Activated T-cell treated with anti-CD3 and anti-CD28 coated beads, Interleukin-2, amount 50 U/mL, for 24 hours (primary cell): Measurements from ENCODE around the gene USP17L20.
A peak's percentile ranks its signal among the peaks of the same experiment; 100 is the strongest.
"Not testable (repeated sequence)": the region's sequence is repeated elsewhere in the genome, so short reads cannot be mapped to it uniquely, and the experiment has no call there.

Experiments
- DNase-seq: peaks from one replicate; pipeline ENCODE4 v3.0.0-alpha.2; 2020
- H3K27ac Mint-ChIP-seq: 2 replicates; pipeline ENCODE4 v1.8.0; 2020; ENCODE audit warnings: mild to moderate bottlenecking, mixed read lengths
- H3K27me3 Mint-ChIP-seq: 2 replicates; pipeline ENCODE4 v1.8.0; 2020; ENCODE audit warnings: mixed read lengths
- H3K36me3 Mint-ChIP-seq: 2 replicates; pipeline ENCODE4 v1.8.0; 2020; ENCODE audit warnings: low read depth, mixed read lengths
- H3K4me1 Mint-ChIP-seq: 2 replicates; pipeline ENCODE4 v1.8.0; 2020; ENCODE audit warnings: low read depth, mixed read lengths
- H3K4me3 Mint-ChIP-seq: 2 replicates; pipeline ENCODE4 v1.8.0; 2020; ENCODE audit warnings: mild to moderate bottlenecking, moderate library complexity, mixed read lengths
- H3K9me3 Mint-ChIP-seq: 2 replicates; pipeline ENCODE4 v1.8.0; 2020; ENCODE audit warnings: mixed read lengths

Gene USP17L20, protein sequence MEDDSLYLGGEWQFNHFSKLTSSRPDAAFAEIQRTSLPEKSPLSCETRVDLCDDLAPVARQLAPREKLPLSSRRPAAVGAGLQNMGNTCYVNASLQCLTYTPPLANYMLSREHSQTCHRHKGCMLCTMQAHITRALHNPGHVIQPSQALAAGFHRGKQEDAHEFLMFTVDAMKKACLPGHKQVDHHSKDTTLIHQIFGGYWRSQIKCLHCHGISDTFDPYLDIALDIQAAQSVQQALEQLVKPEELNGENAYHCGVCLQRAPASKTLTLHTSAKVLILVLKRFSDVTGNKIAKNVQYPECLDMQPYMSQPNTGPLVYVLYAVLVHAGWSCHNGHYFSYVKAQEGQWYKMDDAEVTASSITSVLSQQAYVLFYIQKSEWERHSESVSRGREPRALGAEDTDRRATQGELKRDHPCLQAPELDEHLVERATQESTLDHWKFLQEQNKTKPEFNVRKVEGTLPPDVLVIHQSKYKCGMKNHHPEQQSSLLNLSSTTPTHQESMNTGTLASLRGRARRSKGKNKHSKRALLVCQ

DNA sequence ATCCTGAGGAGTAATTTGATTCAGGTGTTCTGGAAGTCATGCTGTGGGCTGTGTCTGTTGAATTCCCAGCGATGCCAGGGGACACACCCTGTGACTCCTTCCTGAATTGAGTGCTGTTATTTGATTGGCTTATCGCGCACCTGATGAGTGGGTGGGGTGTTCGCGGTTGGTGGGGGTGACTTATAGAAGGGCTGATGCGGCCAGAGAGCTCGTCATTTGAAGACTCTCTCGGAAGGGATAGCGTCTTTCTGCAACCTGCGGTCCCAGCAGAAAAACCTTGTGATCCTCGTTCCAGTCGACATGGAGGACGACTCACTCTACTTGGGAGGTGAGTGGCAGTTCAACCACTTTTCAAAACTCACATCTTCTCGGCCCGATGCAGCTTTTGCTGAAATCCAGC lies at the start of gene USP17L20:
USP17L20 (plus strand) TSS at position 301 of the 400 bp plus-strand sequence; CDS start at position 301, 0 bp downstream.
- H3K27ac Mint-ChIP-seq = not testable (repeated sequence)

GRCh38 chr4:9210357-9210756 lies 47.6 kb upstream of the USP17L20 start, which contains the start of gene USP17L10:
Gene USP17L10 (plus strand): TSS chr4:9210657. CDS start chr4:9210657, 0 bp downstream.
- not testable (repeated sequence) for H3K9me3 Mint-ChIP-seq, H3K4me1 Mint-ChIP-seq, DNase-seq, H3K36me3 Mint-ChIP-seq, H3K27me3 Mint-ChIP-seq, H3K27ac Mint-ChIP-seq, H3K4me3 Mint-ChIP-seq

More for the DNA sequence above, at the start of gene USP17L20:
- H3K36me3 Mint-ChIP-seq, H3K4me1 Mint-ChIP-seq, H3K9me3 Mint-ChIP-seq, H3K4me3 Mint-ChIP-seq, H3K27me3 Mint-ChIP-seq, DNase-seq: not testable (repeated sequence)

DNA sequence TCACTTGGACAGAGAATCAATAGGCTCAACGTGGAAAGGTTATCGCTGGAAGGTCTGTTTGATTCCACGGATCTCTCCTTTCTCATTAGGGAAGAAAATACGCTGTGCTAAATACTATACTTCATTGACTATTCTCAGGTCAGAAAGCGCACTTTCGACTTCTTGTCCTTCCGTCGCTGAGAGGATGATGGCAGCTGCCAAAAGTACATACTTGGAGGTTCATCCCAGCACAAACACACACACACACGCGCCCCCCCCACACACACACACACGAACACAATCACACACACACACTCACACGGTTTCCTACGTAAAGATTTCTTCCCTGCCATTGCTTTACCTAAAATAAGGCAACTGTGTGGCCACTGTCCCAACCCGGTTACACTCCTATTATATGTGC lies 43.2 kb upstream of the USP17L20 start:
- H3K9me3 Mint-ChIP-seq, H3K4me3 Mint-ChIP-seq, H3K4me1 Mint-ChIP-seq, H3K27ac Mint-ChIP-seq, H3K36me3 Mint-ChIP-seq, H3K27me3 Mint-ChIP-seq, DNase-seq: not testable (repeated sequence)

GRCh38 chr4:9215105-9215504 lies 42.8 kb upstream of the USP17L20 start, which contains the start of gene USP17L11:
Gene USP17L11 (plus strand): TSS chr4:9215405. CDS start chr4:9215405, 0 bp downstream.
- H3K27ac Mint-ChIP-seq, H3K4me1 Mint-ChIP-seq, H3K27me3 Mint-ChIP-seq, H3K4me3 Mint-ChIP-seq, DNase-seq, H3K36me3 Mint-ChIP-seq, H3K9me3 Mint-ChIP-seq: not testable (repeated sequence)

GRCh38 chr4:9219852-9220251 lies 38.1 kb upstream of the USP17L20 start, which contains the start of gene USP17L12:
Gene USP17L12 (plus strand): TSS chr4:9220152. CDS start chr4:9220152, 0 bp downstream.
- not testable (repeated sequence) for DNase-seq, H3K27ac Mint-ChIP-seq, H3K36me3 Mint-ChIP-seq, H3K27me3 Mint-ChIP-seq, H3K4me1 Mint-ChIP-seq, H3K9me3 Mint-ChIP-seq, H3K4me3 Mint-ChIP-seq

DNA sequence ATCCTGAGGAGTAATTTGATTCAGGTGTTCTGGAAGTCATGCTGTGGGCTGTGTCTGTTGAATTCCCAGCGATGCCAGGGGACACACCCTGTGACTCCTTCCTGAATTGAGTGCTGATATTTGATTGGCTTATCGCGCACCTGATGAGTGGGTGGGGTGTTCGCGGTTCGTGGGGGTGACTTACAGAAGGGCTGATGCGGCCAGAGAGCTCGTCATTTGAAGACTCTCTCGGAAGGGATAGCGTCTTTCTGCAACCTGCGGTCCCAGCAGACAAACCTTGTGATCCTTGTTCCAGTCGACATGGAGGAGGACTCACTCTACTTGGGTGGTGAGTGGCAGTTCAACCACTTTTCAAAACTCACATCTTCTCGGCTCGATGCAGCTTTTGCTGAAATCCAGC lies 33.3 kb upstream of the USP17L20 start, which contains the start of gene USP17L13:
USP17L13 (plus strand) TSS at position 301 of the 400 bp plus-strand sequence; CDS start at position 301, 0 bp downstream.
- H3K9me3 Mint-ChIP-seq, H3K27ac Mint-ChIP-seq, H3K27me3 Mint-ChIP-seq, H3K4me1 Mint-ChIP-seq, H3K36me3 Mint-ChIP-seq, DNase-seq, H3K4me3 Mint-ChIP-seq: not testable (repeated sequence)

GRCh38 chr4:9230249-9230648 lies 27.7 kb upstream of the USP17L20 start:
- H3K4me3 Mint-ChIP-seq, H3K36me3 Mint-ChIP-seq, H3K27me3 Mint-ChIP-seq, H3K4me1 Mint-ChIP-seq, H3K9me3 Mint-ChIP-seq, H3K27ac Mint-ChIP-seq: not testable (repeated sequence)
- peak; percentile 13 for DNase-seq

- DNase-seq, H3K4me1 Mint-ChIP-seq, H3K27me3 Mint-ChIP-seq, H3K9me3 Mint-ChIP-seq, H3K27ac Mint-ChIP-seq, H3K36me3 Mint-ChIP-seq, H3K4me3 Mint-ChIP-seq: not testable (repeated sequence)
These were observed 23.8 kb upstream of the USP17L20 start, which contains the start of gene USP17L15 for GRCh38 chr4:9234085-9234484. Gene USP17L15 (plus strand): TSS chr4:9234385. CDS start chr4:9234385, 0 bp downstream.

DNA sequence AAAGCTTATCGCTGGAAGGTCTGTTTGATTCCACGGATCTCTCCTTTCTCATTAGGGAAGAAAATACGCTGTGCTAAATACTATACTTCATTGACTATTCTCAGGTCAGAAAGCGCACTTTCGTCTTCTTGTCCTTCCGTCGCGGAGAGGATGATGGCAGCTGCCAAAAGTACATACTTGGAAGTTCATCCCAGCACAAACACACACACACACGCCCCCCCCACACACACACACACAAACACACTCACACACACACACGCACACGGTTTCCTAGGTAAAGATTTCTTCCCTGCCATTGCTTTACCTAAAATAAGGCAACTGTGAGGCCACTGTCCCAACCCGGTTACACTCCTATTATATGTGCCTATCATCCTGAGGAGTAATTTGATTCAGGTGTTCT lies 19.5 kb upstream of the USP17L20 start:
- H3K9me3 Mint-ChIP-seq, H3K27ac Mint-ChIP-seq, H3K4me3 Mint-ChIP-seq, H3K36me3 Mint-ChIP-seq, H3K27me3 Mint-ChIP-seq, DNase-seq, H3K4me1 Mint-ChIP-seq: not testable (repeated sequence)

- H3K9me3 Mint-ChIP-seq, H3K36me3 Mint-ChIP-seq, H3K4me3 Mint-ChIP-seq, H3K27ac Mint-ChIP-seq, H3K27me3 Mint-ChIP-seq, H3K4me1 Mint-ChIP-seq, DNase-seq: not testable (repeated sequence)
These were observed 14.3 kb upstream of the USP17L20 start, which contains the start of gene USP17L17 for GRCh38 chr4:9243579-9243978. Gene USP17L17 (plus strand): TSS chr4:9243879. CDS start chr4:9243879, 0 bp downstream.

- H3K27me3 Mint-ChIP-seq, H3K4me3 Mint-ChIP-seq, H3K36me3 Mint-ChIP-seq, H3K4me1 Mint-ChIP-seq, H3K9me3 Mint-ChIP-seq, H3K27ac Mint-ChIP-seq: not testable (repeated sequence)
- peak; percentile 21 for DNase-seq
These were observed 9.8 kb upstream of the USP17L20 start, which contains the start of gene USP17L18 for GRCh38 chr4:9247953-9248680. Gene USP17L18 (plus strand): TSS chr4:9248630. CDS start chr4:9248630, 0 bp downstream.

GRCh38 chr4:9253078-9253477 lies 4.8 kb upstream of the USP17L20 start, which contains the start of gene USP17L19:
Gene USP17L19 (plus strand): TSS chr4:9253378. CDS start chr4:9253378, 0 bp downstream.
- not testable (repeated sequence) for H3K27ac Mint-ChIP-seq, DNase-seq, H3K4me3 Mint-ChIP-seq, H3K27me3 Mint-ChIP-seq, H3K4me1 Mint-ChIP-seq, H3K9me3 Mint-ChIP-seq, H3K36me3 Mint-ChIP-seq

- H3K4me3 Mint-ChIP-seq, H3K27ac Mint-ChIP-seq, H3K36me3 Mint-ChIP-seq, DNase-seq, H3K27me3 Mint-ChIP-seq, H3K4me1 Mint-ChIP-seq, H3K9me3 Mint-ChIP-seq: not testable (repeated sequence)
These were observed 4.6 kb downstream of the USP17L20 start, which contains the start of gene USP17L21 for GRCh38 chr4:9262572-9262971. Gene USP17L21 (plus strand): TSS chr4:9262872. CDS start chr4:9262872, 0 bp downstream.

- not testable (repeated sequence) for H3K27ac Mint-ChIP-seq, H3K36me3 Mint-ChIP-seq, H3K4me1 Mint-ChIP-seq, H3K9me3 Mint-ChIP-seq, H3K4me3 Mint-ChIP-seq, DNase-seq, H3K27me3 Mint-ChIP-seq
These were observed 9.4 kb downstream of the USP17L20 start, which contains the start of gene USP17L22 for GRCh38 chr4:9267319-9267718. Gene USP17L22 (plus strand): TSS chr4:9267619. CDS start chr4:9267619, 0 bp downstream.
